Measurements from ENCODE around the gene FBXL4. TPM values are rescaled to one million over a fixed set of nuclear protein-coding genes. Genes with fewer than 3 reads are reported as not detected.

Gene FBXL4
- total RNA-seq, 1 experiment from 2014 or later, result 5.1 TPM

DNA sequence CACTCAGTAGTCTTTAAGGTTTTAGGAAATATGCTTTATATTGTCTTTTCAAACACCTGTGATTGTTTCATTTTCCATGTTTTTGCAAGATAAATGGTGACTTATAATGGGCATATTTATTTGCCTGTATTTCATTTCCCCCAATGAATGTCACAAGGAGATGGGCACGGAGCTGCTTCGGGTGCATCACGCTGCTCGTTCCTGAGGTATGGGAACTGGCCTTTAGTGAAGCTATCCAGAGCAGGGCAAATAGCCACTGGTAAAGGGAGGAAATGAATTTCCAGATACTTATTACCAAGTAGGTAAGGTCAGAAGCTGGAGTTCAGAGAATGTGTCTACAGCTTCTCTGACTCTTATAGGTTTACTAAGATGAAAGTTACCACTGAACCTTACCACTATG, 109.7 kb downstream of the FBXL4 start:
- Histone ChIP-seq H2AK5ac (ENCODE audit: insufficient read length, low read length) (no peak overlapping the region), H3T11ph (ENCODE audit: low read length) (no peak overlapping the region), H3K9ac (ENCODE audit: extremely low read depth, insufficient read length, low read length) (no peak overlapping the region), H3K4ac (ENCODE audit: low read depth, low read length) (no peak overlapping the region), H2AFZ (ENCODE audit: low read length) (no peak overlapping the region), H3K18ac (ENCODE audit: insufficient read length, low read depth, low read length) (no peak overlapping the region), H3K4me2 (ENCODE audit: insufficient read depth, insufficient read length, low read length) (no peak overlapping the region), H4K5ac (ENCODE audit: insufficient read length, low read depth, low read length) (no peak overlapping the region), H2BK15ac (ENCODE audit: low read depth, low read length) (no peak overlapping the region), H3K4me1 (ENCODE audit: insufficient read depth, low read length) (peaks cover 7% of the 10 kb centered on the region; the same call in 1 of the 2 replicates), H3K27ac (ENCODE audit: insufficient read length, low read depth, low read length) (no peak overlapping the region), H3K56ac (ENCODE audit: insufficient read length, low read depth, low read length) (no peak overlapping the region), H3K23ac (ENCODE audit: insufficient read length, low read depth, low read length) (no peak overlapping the region), H3K9me3 (ENCODE audit: control insufficient read depth, low read depth, low read length) (no peaks in the 10 kb centered on the region), H2BK12ac (ENCODE audit: insufficient read length, low read depth, low read length) (no peak overlapping the region), H4K8ac (replicated peaks; ENCODE audit: insufficient read length, low read depth, low read length) (no peak overlapping the region), H3K27me3 (ENCODE audit: insufficient read depth, low read length) (peaks cover 68% of the 10 kb centered on the region), H3K79me1 (ENCODE audit: insufficient read depth, low read depth, low read length, poor library complexity, severe bottlenecking) (no peaks in the 10 kb centered on the region), H2BK20ac (ENCODE audit: low read depth, low read length, poor library complexity, severe bottlenecking) (no peak overlapping the region), H3K14ac (ENCODE audit: insufficient read depth, low read length) (no peak overlapping the region), H4K91ac (ENCODE audit: insufficient read length, low read depth, low read length) (no peak overlapping the region), H4K20me1 (ENCODE audit: control insufficient read depth, insufficient read depth, insufficient read length) (no peaks in the 10 kb centered on the region), H2BK5ac (ENCODE audit: insufficient read length, low read length) (no peak overlapping the region), H3K79me2 (ENCODE audit: insufficient read depth, low read length) (no peaks in the 10 kb centered on the region), H3K23me2 (ENCODE audit: insufficient read length, low read depth, low read length, poor library complexity, severe bottlenecking) (peaks cover 23% of the 10 kb centered on the region), H2BK120ac (ENCODE audit: low read depth, low read length, poor library complexity, severe bottlenecking) (no peak overlapping the region)
- WGBS (ENCODE audit: extremely low coverage, insufficient read length, low lambda C conversion rate), result no CpG with 5 or more reads among the region's 4 CpGs
- H3K27ac Mint-ChIP-seq, result no peak overlapping the region
- H3K27me3 Mint-ChIP-seq (ENCODE audit: low read depth), result peaks cover 97% of the 10 kb centered on the region
- DNase-seq, result no peak
- TF ChIP-seq, protein P1, sequence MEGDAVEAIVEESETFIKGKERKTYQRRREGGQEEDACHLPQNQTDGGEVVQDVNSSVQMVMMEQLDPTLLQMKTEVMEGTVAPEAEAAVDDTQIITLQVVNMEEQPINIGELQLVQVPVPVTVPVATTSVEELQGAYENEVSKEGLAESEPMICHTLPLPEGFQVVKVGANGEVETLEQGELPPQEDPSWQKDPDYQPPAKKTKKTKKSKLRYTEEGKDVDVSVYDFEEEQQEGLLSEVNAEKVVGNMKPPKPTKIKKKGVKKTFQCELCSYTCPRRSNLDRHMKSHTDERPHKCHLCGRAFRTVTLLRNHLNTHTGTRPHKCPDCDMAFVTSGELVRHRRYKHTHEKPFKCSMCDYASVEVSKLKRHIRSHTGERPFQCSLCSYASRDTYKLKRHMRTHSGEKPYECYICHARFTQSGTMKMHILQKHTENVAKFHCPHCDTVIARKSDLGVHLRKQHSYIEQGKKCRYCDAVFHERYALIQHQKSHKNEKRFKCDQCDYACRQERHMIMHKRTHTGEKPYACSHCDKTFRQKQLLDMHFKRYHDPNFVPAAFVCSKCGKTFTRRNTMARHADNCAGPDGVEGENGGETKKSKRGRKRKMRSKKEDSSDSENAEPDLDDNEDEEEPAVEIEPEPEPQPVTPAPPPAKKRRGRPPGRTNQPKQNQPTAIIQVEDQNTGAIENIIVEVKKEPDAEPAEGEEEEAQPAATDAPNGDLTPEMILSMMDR (conservative IDR thresholded peaks at IDR 0.05), result no peak
- H3K4me1 Mint-ChIP-seq, result peaks cover 29 to 46% of the 10 kb centered on the region in 2 experiments
- H3K4me3 Mint-ChIP-seq, result no peak overlapping the region
- H3K9me3 Mint-ChIP-seq, result peaks cover 0 to 4% of the 10 kb centered on the region in 2 experiments; a peak in 2 of 5 replicates
- H3K36me3 Mint-ChIP-seq (ENCODE audit: insufficient read depth in 1 of 3, low read depth in 3 of 3), result no peaks in the 10 kb centered on the region; a peak in 1 of 7 replicates

All from H9 (cell line).